GM19395 (cell line): Measurements from ENCODE around the gene TMEM179.
"Not testable (repeated sequence)": the region's sequence is repeated elsewhere in the genome, so short reads cannot be mapped to it uniquely, and the experiment has no call there.

Experiments used
- ATAC-seq: cut with Tn5 transposase; IDR thresholded peaks from one replicate; pipeline ENCODE4 v1.9.1; 2021; ENCODE audit warnings: mild to moderate bottlenecking, moderate library complexity; ENCODE audit not compliant: unreplicated experiment

The TMEM179 gene

GRCh38 chr14:104588066-104588857 lies 16.3 kb downstream of the TMEM179 start:
- ATAC-seq = no peak

- no peak for ATAC-seq
Measured at GRCh38 chr14:104587641-104588040, 16.9 kb downstream of the TMEM179 start.

GRCh38 chr14:104586832-104587620 lies 17.5 kb downstream of the TMEM179 start:
- no peak for ATAC-seq

- no peak for ATAC-seq
Measured at GRCh38 chr14:104585966-104586697, 18.4 kb downstream of the TMEM179 start.

GRCh38 chr14:104584557-104584956 lies 20.0 kb downstream of the TMEM179 start:
- ATAC-seq = no peak

GRCh38 chr14:104583424-104584306 lies 20.9 kb downstream of the TMEM179 start:
- ATAC-seq = no peak

GRCh38 chr14:104582662-104583061 lies 21.9 kb downstream of the TMEM179 start:
- ATAC-seq = no peak

GRCh38 chr14:104582005-104582404 lies 22.6 kb downstream of the TMEM179 start:
- ATAC-seq = no peak

- ATAC-seq = no peak
Measured at GRCh38 chr14:104581521-104581920, 23.1 kb downstream of the TMEM179 start.

GRCh38 chr14:104580961-104581360 lies 23.6 kb downstream of the TMEM179 start:
- ATAC-seq = no peak

GRCh38 chr14:104579939-104580338 lies 24.6 kb downstream of the TMEM179 start:
- not testable (repeated sequence) for ATAC-seq

- no peak for ATAC-seq
Measured at GRCh38 chr14:104579507-104579906, 25.1 kb downstream of the TMEM179 start, which contains the start of gene C14orf180. TSS of gene C14orf180 (plus strand) at chr14:104579764. CDS start at chr14:104586431, 6,667 bp downstream.

- no peak for ATAC-seq
Measured at GRCh38 chr14:104578321-104578720, 26.3 kb downstream of the TMEM179 start.

- no peak for ATAC-seq
Measured at GRCh38 chr14:104577847-104578301, 26.7 kb downstream of the TMEM179 start.

GRCh38 chr14:104577426-104577825 lies 27.1 kb downstream of the TMEM179 start:
- no peak for ATAC-seq

GRCh38 chr14:104576970-104577332 lies 27.6 kb downstream of the TMEM179 start:
- ATAC-seq = no peak

GRCh38 chr14:104576232-104576969 lies 28.2 kb downstream of the TMEM179 start:
- no peak for ATAC-seq

- ATAC-seq = no peak
Measured at GRCh38 chr14:104574978-104575583, 29.5 kb downstream of the TMEM179 start.

GRCh38 chr14:104574536-104574935 lies 30.0 kb downstream of the TMEM179 start:
- no peak for ATAC-seq
